Natural killer cell (primary cell): ENCODE results near the gene MIER2. TPM values are rescaled to one million over a fixed set of nuclear protein-coding genes. Genes with fewer than 3 reads are reported as not detected.

ENCODE experiments used
- ATAC-seq, 3 donors: fragments of 150-1000 bp in 2 of 3; fragments of 200-7000 bp in 1 of 3; cut with Tn5 transposase; 1 replicate in 1 of 3; 2 replicates in 2 of 3; pipeline ENCODE4 v1.10.0; 2021; ENCODE audit warnings: mild to moderate bottlenecking in 2 of 3, moderate library complexity in 2 of 3
- DNase-seq, 2 donors: peaks; one replicate each; pipeline versions ENCODE4 v3.0.0 to v3.0.0-alpha.2; 2013 to 2021; ENCODE audit warnings: mixed read lengths in 1 of 2
- H3K27ac ChIP-seq: one replicate; pipeline ENCODE4 v1.5.1; 2013; ENCODE audit warnings: mild to moderate bottlenecking, low read length
- H3K27me3 ChIP-seq: one replicate; pipeline ENCODE4 v1.6.1; 2013; ENCODE audit warnings: low read length; ENCODE audit not compliant: control insufficient read depth, insufficient read depth
- H3K36me3 ChIP-seq: one replicate; pipeline ENCODE4 v1.6.1; 2013; ENCODE audit warnings: low read length; ENCODE audit not compliant: control insufficient read depth, insufficient read depth
- H3K4me1 ChIP-seq: one replicate; pipeline ENCODE4 v1.6.1; 2013; ENCODE audit warnings: low read length; ENCODE audit not compliant: control insufficient read depth, insufficient read depth
- H3K4me3 ChIP-seq: one replicate; pipeline ENCODE4 v1.5.1; 2013; ENCODE audit warnings: low read length
- H3K9me3 ChIP-seq: one replicate; pipeline ENCODE4 v1.6.1; 2013; ENCODE audit warnings: low read length; ENCODE audit not compliant: control insufficient read depth, insufficient read depth
- H3K27ac Mint-ChIP-seq, 2 donors: one replicate each; pipeline ENCODE4 v1.8.0; 2022; ENCODE audit warnings: mild to moderate bottlenecking in 2 of 2, mixed read lengths in 2 of 2, moderate library complexity in 1 of 2
- H3K27me3 Mint-ChIP-seq, 2 donors: one replicate each; pipeline ENCODE4 v1.8.0; 2022; ENCODE audit warnings: low read depth in 2 of 2, mixed read lengths in 2 of 2
- H3K36me3 Mint-ChIP-seq: one replicate; pipeline ENCODE4 v1.8.0; 2022; ENCODE audit warnings: mixed read lengths
- H3K4me1 Mint-ChIP-seq, 2 donors: one replicate each; pipeline ENCODE4 v1.8.0; 2022; ENCODE audit warnings: mixed read lengths in 2 of 2
- H3K4me3 Mint-ChIP-seq: one replicate; pipeline ENCODE4 v1.8.0; 2022; ENCODE audit warnings: mild to moderate bottlenecking, moderate library complexity, mixed read lengths
- H3K9me3 Mint-ChIP-seq, 2 donors: one replicate each; pipeline ENCODE4 v1.8.0; 2022; ENCODE audit warnings: mixed read lengths in 2 of 2
- WGBS: methylation state at CpG from one replicate; pipeline ENCODE4 v1.1.7; 2013; ENCODE audit warnings: missing lambda C conversion rate; ENCODE audit not compliant: insufficient coverage; 5-methylcytosine and 5-hydroxymethylcytosine counted together
- intact Hi-C: fragments of 100-400 bp; cut with micrococcal nuclease; formaldehyde crosslinking; loops from one replicate; pipeline ENCODE4 v1.14.2; 2022
- total RNA-seq, 4 donors: library from RNA; stranded (reverse); fragments of 120-200 nt in 1 of 4; gene quantifications; one replicate each; pipeline versions ENCODE4 v1.2.3 to v1.2.4, GENCODE V29; 2013 to 2022
- TF ChIP-seq, protein P1 (sequence below): fragments of 200-600 bp; IDR thresholded peaks from one replicate; pipeline ENCODE4 v1.8.0; 2022; ENCODE audit warnings: antibody characterized with exemption

MIER2 gene
- total RNA-seq, 3 donors from 2014 or later (not counting 1 experiment from before 2014, with no cell fraction given) = 14.8 to 17.7 (median 15.4) TPM

DNA sequence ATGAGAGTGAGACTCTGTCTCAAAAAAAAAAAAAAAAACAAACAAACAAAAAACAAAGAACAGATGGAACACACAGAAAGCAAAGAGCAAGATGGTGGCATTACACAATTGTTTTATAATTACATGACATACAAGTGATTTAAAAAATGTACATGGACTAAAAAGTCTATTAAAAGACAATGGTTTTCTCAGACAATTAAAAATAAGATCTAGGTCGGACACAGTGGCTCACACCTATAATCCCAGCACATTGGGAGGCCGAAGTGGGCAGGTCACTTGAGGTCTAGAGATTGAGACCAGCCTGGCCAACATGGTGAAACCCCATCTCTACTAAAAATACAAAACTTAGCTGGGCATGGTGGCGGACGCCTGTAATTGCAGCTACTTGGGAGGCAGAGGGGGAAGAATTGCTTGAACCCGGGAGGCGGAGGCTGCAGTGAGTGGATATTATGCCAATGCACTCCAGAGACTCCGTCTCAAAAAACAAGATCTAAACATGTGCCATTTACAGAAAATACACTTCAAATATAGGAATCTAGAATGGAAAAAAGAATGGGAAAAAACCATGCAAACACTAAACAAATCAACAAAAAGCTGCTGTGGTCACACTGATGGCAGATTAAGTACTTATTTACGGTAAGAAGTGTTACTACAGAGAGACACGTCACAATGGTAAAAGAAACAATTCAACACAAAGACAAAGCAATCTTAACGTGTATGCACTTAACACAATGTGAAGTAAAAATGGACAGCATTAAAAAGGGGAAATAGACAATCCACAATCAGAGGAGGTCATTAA, 26.7 kb downstream of the MIER2 start:
- H3K4me1 Mint-ChIP-seq = peaks cover 12 to 14% of the 10 kb centered on the region in 2 donors
- ATAC-seq (no peak), DNase-seq (no peak)
- H3K27me3 Mint-ChIP-seq = no peaks in the 10 kb centered on the region
- Histone ChIP-seq H3K4me1 (no peaks in the 10 kb centered on the region), H3K27me3 (no peaks in the 10 kb centered on the region), H3K27ac (no peak overlapping the region), H3K36me3 (peaks cover 14% of the 10 kb centered on the region), H3K4me3 (no peak overlapping the region), H3K9me3 (no peaks in the 10 kb centered on the region)
- H3K9me3 Mint-ChIP-seq = no peaks in the 10 kb centered on the region
- no peak overlapping the region for H3K4me3 Mint-ChIP-seq
- WGBS = 98% methylated on average over 7 of the region's 10 CpGs
- TF ChIP-seq, protein P1, sequence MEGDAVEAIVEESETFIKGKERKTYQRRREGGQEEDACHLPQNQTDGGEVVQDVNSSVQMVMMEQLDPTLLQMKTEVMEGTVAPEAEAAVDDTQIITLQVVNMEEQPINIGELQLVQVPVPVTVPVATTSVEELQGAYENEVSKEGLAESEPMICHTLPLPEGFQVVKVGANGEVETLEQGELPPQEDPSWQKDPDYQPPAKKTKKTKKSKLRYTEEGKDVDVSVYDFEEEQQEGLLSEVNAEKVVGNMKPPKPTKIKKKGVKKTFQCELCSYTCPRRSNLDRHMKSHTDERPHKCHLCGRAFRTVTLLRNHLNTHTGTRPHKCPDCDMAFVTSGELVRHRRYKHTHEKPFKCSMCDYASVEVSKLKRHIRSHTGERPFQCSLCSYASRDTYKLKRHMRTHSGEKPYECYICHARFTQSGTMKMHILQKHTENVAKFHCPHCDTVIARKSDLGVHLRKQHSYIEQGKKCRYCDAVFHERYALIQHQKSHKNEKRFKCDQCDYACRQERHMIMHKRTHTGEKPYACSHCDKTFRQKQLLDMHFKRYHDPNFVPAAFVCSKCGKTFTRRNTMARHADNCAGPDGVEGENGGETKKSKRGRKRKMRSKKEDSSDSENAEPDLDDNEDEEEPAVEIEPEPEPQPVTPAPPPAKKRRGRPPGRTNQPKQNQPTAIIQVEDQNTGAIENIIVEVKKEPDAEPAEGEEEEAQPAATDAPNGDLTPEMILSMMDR = no peak
- no peak overlapping the region for H3K27ac Mint-ChIP-seq
- H3K36me3 Mint-ChIP-seq = no peaks in the 10 kb centered on the region
- intact Hi-C loops = no loop called here

DNA sequence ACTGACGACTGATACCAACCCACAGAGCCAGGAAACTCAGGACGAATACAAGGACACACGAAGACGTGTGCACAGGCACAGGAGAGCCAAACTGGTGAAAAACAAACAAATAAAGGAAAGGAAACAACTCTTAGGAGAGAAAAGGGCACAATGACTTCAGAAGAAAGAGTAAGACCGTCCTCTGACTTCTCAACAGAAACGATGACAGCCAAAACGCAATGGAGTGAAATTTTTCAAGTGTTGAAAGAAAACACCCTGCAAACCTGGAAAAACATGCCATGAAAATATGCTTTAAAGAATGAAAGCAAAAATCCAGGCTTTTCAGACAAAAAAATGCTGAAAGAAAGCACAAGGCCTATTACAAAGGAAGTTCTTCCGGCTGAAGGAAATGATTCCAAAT, 28.8 kb downstream of the MIER2 start:
- H3K4me3 ChIP-seq = no peak overlapping the region
- intact Hi-C loops = no loop called here
- 93% methylated on average over 8 of the region's 8 CpGs for WGBS
- no peak for ATAC-seq
- no peaks in the 10 kb centered on the region for H3K36me3 Mint-ChIP-seq
- no peaks in the 10 kb centered on the region for H3K27me3 Mint-ChIP-seq
- peaks cover 12 to 14% of the 10 kb centered on the region in 2 donors for H3K4me1 Mint-ChIP-seq
- H3K27me3 ChIP-seq = no peaks in the 10 kb centered on the region
- TF ChIP-seq, protein P1 = no peak
- H3K4me3 Mint-ChIP-seq = no peak overlapping the region
- H3K9me3 Mint-ChIP-seq = no peaks in the 10 kb centered on the region
- peak overlapping the region in 1 of 2 donors; percentile 53 for H3K27ac Mint-ChIP-seq
- H3K4me1 ChIP-seq = no peaks in the 10 kb centered on the region
- no peak overlapping the region for H3K27ac ChIP-seq
- H3K36me3 ChIP-seq = peaks cover 20% of the 10 kb centered on the region
- no peak for DNase-seq
- no peaks in the 10 kb centered on the region for H3K9me3 ChIP-seq

DNA sequence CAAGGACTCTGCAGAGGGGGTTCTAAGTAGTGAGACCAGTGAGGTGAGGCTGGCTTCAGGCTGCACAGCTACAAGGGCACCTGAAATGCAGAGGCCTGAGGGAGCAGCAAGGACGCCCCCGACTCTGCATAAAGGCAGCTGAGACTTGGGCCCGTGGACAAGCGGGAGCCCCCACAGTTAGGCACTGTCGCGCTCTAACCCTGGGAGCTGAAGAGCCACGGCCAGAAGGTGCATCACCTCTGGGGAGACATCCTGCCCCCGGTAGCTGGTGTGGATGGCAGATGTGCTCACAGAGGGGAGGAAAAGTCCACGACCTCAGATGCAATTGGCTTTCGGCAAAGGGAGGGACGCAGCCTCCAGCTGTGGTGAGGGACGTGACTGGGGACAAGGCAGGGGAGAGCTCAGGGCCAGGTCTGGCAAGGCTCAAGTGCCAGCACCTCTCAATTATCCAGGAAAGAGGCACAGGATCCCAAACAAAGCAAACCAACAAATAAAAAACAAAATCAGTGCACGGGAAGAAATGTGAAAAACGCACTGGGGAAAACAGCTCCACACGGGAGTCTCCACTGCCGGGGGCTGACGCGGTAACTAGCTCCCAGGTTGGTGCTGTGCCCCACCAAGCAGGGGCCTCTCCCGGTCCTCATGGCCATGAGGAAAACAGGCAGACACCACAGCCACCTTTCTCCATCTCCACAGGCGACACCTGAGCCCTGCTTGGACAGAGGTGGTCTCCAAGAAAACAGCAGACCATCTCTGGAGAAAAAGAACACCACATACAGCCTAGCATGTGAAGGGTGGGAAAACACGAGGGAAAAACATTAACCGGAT, 30.4 kb downstream of the MIER2 start:
- H3K27ac Mint-ChIP-seq = no peak overlapping the region
- Histone ChIP-seq H3K36me3 (peaks cover 22% of the 10 kb centered on the region), H3K27ac (no peak overlapping the region), H3K9me3 (no peaks in the 10 kb centered on the region), H3K4me1 (no peaks in the 10 kb centered on the region), H3K4me3 (no peak overlapping the region), H3K27me3 (no peaks in the 10 kb centered on the region)
- TF ChIP-seq, protein P1 = no peak
- 96% methylated on average over 20 of the region's 22 CpGs for WGBS
- H3K4me1 Mint-ChIP-seq = peaks cover 12 to 14% of the 10 kb centered on the region in 2 donors
- no peak for ATAC-seq
- DNase-seq = no peak
- intact Hi-C loops = no loop called here
- H3K9me3 Mint-ChIP-seq = no peaks in the 10 kb centered on the region
- no peaks in the 10 kb centered on the region for H3K36me3 Mint-ChIP-seq
- no peak overlapping the region for H3K4me3 Mint-ChIP-seq
- H3K27me3 Mint-ChIP-seq = no peaks in the 10 kb centered on the region
